NCI-H460 (cell line): ENCODE data around the gene GDE1. TPM values are rescaled to one million over a fixed set of nuclear protein-coding genes. Genes with fewer than 3 reads are reported as not detected.

Source experiments
- DNase-seq: peaks from one replicate; pipeline ENCODE4 v3.0.0-alpha.2; 2016; ENCODE audit warnings: low read depth; ENCODE audit errors: extremely low read depth
- total RNA-seq: library from RNA; depleted of rRNA; stranded (reverse); fragments of >200 nt; shearing (Covaris generic); gene quantifications from 2 replicates; pipeline ENCODE4 v1.2.3, GENCODE V29; 2014

Gene GDE1
- total RNA-seq, 1 experiment from 2014 or later, result 61.6 TPM

- DNase-seq, result no peak
These were observed 2.9 kb upstream of the GDE1 start for GRCh38 chr16:19524616-19525384.

GRCh38 chr16:19524356-19524615 is 2.4 kb upstream of the GDE1 start:
- DNase-seq, result no peak

GRCh38 chr16:19523559-19524355 is 1.9 kb upstream of the GDE1 start, which contains the start of gene CCP110:
CCP110 (plus strand) TSS chr16:19523942; CDS start chr16:19527882, 3,940 bp downstream.
- DNase-seq, result peak; percentile 96

- no peak for DNase-seq
These were observed 1.3 kb upstream of the GDE1 start for GRCh38 chr16:19523184-19523558.

GRCh38 chr16:19522760-19523159 is 862 bp upstream of the GDE1 start:
- no peak for DNase-seq

- DNase-seq, result no peak
These were observed 467 bp upstream of the GDE1 start for GRCh38 chr16:19522397-19522732.

GRCh38 chr16:19520861-19521331 is 1.0 kb downstream of the GDE1 start:
- DNase-seq, result no peak

GRCh38 chr16:19518388-19518787 is 3.5 kb downstream of the GDE1 start:
- no peak for DNase-seq

- DNase-seq, result peak; percentile 69
These were observed 4.3 kb downstream of the GDE1 start for GRCh38 chr16:19517424-19518089.

- DNase-seq, result no peak
These were observed 6.1 kb downstream of the GDE1 start for GRCh38 chr16:19515757-19516156.

- DNase-seq, result no peak
These were observed 8.4 kb downstream of the GDE1 start for GRCh38 chr16:19513377-19514053.

- no peak for DNase-seq
These were observed 9.6 kb downstream of the GDE1 start for GRCh38 chr16:19512297-19512696.

- no peak for DNase-seq
These were observed 14.0 kb downstream of the GDE1 start for GRCh38 chr16:19507867-19508266.

- no peak for DNase-seq
These were observed 14.9 kb downstream of the GDE1 start for GRCh38 chr16:19506965-19507364.

GRCh38 chr16:19505600-19506303 is 16.1 kb downstream of the GDE1 start:
- no peak for DNase-seq

- DNase-seq, result no peak
These were observed 18.3 kb downstream of the GDE1 start for GRCh38 chr16:19503461-19504075.

- DNase-seq, result peak; percentile 68
These were observed 19.3 kb downstream of the GDE1 start for GRCh38 chr16:19502395-19503131.

GRCh38 chr16:19499481-19499880 is 22.4 kb downstream of the GDE1 start:
- no peak for DNase-seq

- no peak for DNase-seq
These were observed 22.9 kb downstream of the GDE1 start for GRCh38 chr16:19499006-19499405.
